Fibroblast of lung (primary cell): Measurements from ENCODE around the gene SPACA4. TPM values are rescaled to one million over a fixed set of nuclear protein-coding genes. Genes with fewer than 3 reads are reported as not detected.

Experiments
- DNase-seq, 2 donors: peaks; one replicate each; pipeline versions ENCODE4 v3.0.0 to v3.0.0-alpha.2; 2010; ENCODE audit warnings: low read depth in 2 of 2
- H2AFZ ChIP-seq: 2 replicates; pipeline ENCODE4 v1.5.1; 2012; ENCODE audit warnings: low read length, control low read depth, inconsistent platforms
- H3K27ac ChIP-seq: 2 replicates; pipeline ENCODE4 v1.5.1; 2011; ENCODE audit warnings: low read length, control low read depth; ENCODE audit not compliant: insufficient read depth
- H3K27me3 ChIP-seq: 2 replicates; pipeline ENCODE4 v1.5.1; 2011; ENCODE audit warnings: mild to moderate bottlenecking, low read length; ENCODE audit not compliant: control insufficient read depth, insufficient read depth
- H3K36me3 ChIP-seq: 2 replicates; pipeline ENCODE4 v1.5.1; 2011; ENCODE audit warnings: low read length; ENCODE audit not compliant: control insufficient read depth, insufficient read depth
- H3K4me1 ChIP-seq: 2 replicates; pipeline ENCODE4 v1.5.1; 2011; ENCODE audit warnings: low read length; ENCODE audit not compliant: control insufficient read depth, insufficient read depth; ENCODE audit errors: extremely low read depth
- H3K4me2 ChIP-seq: 2 replicates; pipeline ENCODE4 v1.5.1; 2011; ENCODE audit warnings: low read length, control low read depth; ENCODE audit not compliant: insufficient read depth; ENCODE audit errors: extremely low read depth
- H3K4me3 ChIP-seq, 4 experiments: fragments of 200-600 bp in 1 of 4; sonication (generic) in 1 of 4; replicated peaks in 1 of 4; 2 replicates each; pipeline ENCODE4 v1.5.1; 2011 to 2016; ENCODE audit warnings: low read length in 4 of 4, low read depth in 3 of 4, mild to moderate bottlenecking in 3 of 4, control low read depth in 2 of 4, inconsistent platforms in 1 of 4, mixed read lengths in 1 of 4; ENCODE audit not compliant: insufficient read depth in 1 of 4; ENCODE audit errors: control extremely low read depth in 1 of 4
- H3K79me2 ChIP-seq: 2 replicates; pipeline ENCODE4 v1.5.1; 2012; ENCODE audit warnings: mild to moderate bottlenecking, low read length, inconsistent platforms; ENCODE audit not compliant: control insufficient read depth, insufficient read depth
- H3K9ac ChIP-seq: 2 replicates; pipeline ENCODE4 v1.5.1; 2011; ENCODE audit warnings: mild to moderate bottlenecking, low read length, control low read depth; ENCODE audit not compliant: insufficient read depth
- H3K9me3 ChIP-seq: 2 replicates; pipeline ENCODE4 v1.5.1; 2012; ENCODE audit warnings: low read depth, low read length; ENCODE audit not compliant: control insufficient read depth, insufficient read depth
- H4K20me1 ChIP-seq: 2 replicates; pipeline ENCODE4 v1.5.1; 2011; ENCODE audit warnings: low read length; ENCODE audit not compliant: control insufficient read depth, insufficient read depth; ENCODE audit errors: extremely low read depth
- EZH2 ChIP-seq: IDR thresholded peaks from 2 replicates; pipeline ENCODE4 v1.5.1; 2012; ENCODE audit warnings: low read length, control low read depth, mild to moderate bottlenecking; ENCODE audit errors: missing control alignments
- polyA plus RNA-seq, 2 donors: library from polyadenylated mRNA; depleted of rRNA in 1 of 2; stranded (reverse) in 1 of 2; unstranded in 1 of 2; fragments of >200 nt; gene quantifications; 2 replicates each; pipeline ENCODE4 v1.2.1, GENCODE V29; 2011 to 2012; ENCODE audit warnings: missing spikeins in 1 of 2
- total RNA-seq: library from RNA; depleted of rRNA; stranded (reverse); fragments of >200 nt; gene quantifications from 2 replicates; pipeline ENCODE4 v1.2.1, GENCODE V29; 2014
- TF ChIP-seq, protein P1 (sequence below), 2 donors: IDR thresholded peaks in 1 of 2; conservative IDR thresholded peaks in 1 of 2; 1 replicate in 1 of 2; 2 replicates in 1 of 2; pipeline ENCODE4 v1.5.1; 2011 to 2012; ENCODE audit warnings: low read length in 2 of 2, control low read depth in 1 of 2, inconsistent platforms in 1 of 2, low read depth in 1 of 2, mild to moderate bottlenecking in 1 of 2

Gene SPACA4
- total and polyA plus RNA-seq, 2 donors (not counting 1 experiment from before 2014, with no cell fraction given): not detected

DNA sequence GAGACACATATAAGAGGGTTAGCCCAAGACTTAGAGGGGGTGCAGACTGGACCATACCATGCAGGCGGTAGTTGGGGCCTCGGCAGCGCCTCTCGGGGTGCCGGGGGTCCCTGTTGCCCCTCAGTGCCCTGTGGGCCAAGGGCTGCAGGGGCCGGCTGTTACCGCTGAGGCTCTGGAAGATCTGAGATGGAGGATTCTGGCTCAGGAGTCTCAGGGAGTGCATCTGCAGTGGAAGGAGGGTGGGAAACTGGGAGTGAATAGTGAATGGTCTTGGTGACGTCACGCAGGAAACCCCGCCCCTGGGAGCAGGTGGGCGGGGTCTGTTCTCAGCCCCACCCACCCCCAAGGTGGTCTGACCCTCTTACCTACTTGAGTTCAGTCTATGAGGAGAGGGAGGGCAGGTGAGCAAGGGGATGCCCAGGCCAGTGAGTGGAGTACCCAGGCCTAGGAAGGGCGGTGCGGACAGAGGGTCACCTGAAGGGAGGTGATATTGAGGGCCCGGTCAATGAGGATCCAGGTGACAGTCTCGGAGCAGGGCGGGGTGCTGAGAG, 32.4 kb downstream of the SPACA4 start:
- no peaks in the 10 kb centered on the region for H3K79me2 ChIP-seq
- no peaks in the 10 kb centered on the region for H3K27me3 ChIP-seq
- H4K20me1 ChIP-seq: no peaks in the 10 kb centered on the region
- no peak overlapping the region for H2AFZ ChIP-seq
- no peak overlapping the region for H3K4me2 ChIP-seq
- no peak overlapping the region for H3K27ac ChIP-seq
- no peak for DNase-seq
- H3K9me3 ChIP-seq: no peaks in the 10 kb centered on the region
- TF ChIP-seq, protein P1, sequence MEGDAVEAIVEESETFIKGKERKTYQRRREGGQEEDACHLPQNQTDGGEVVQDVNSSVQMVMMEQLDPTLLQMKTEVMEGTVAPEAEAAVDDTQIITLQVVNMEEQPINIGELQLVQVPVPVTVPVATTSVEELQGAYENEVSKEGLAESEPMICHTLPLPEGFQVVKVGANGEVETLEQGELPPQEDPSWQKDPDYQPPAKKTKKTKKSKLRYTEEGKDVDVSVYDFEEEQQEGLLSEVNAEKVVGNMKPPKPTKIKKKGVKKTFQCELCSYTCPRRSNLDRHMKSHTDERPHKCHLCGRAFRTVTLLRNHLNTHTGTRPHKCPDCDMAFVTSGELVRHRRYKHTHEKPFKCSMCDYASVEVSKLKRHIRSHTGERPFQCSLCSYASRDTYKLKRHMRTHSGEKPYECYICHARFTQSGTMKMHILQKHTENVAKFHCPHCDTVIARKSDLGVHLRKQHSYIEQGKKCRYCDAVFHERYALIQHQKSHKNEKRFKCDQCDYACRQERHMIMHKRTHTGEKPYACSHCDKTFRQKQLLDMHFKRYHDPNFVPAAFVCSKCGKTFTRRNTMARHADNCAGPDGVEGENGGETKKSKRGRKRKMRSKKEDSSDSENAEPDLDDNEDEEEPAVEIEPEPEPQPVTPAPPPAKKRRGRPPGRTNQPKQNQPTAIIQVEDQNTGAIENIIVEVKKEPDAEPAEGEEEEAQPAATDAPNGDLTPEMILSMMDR (conservative IDR thresholded peaks at IDR 0.05 in 1 of 2, IDR thresholded peaks at IDR 0.05 in 1 of 2; ENCODE audit: low read depth in 1 of 2, low read length in 2 of 2): no peak
- TF ChIP-seq EZH2: no peak
- no peaks in the 10 kb centered on the region for H3K36me3 ChIP-seq
- H3K9ac ChIP-seq: no peak overlapping the region
- peak overlapping the region in 1 of 4 experiments; percentile 81 for H3K4me3 ChIP-seq
- H3K4me1 ChIP-seq: peaks cover 24% of the 10 kb centered on the region

GRCh38 chr19:48639483-48640375, 33.2 kb downstream of the SPACA4 start:
- H4K20me1 ChIP-seq: no peaks in the 10 kb centered on the region
- H2AFZ ChIP-seq: peak overlapping the region; percentile 46
- peaks cover 18% of the 10 kb centered on the region for H3K4me1 ChIP-seq
- H3K4me2 ChIP-seq: no peak overlapping the region
- H3K79me2 ChIP-seq: no peaks in the 10 kb centered on the region
- H3K27me3 ChIP-seq: no peaks in the 10 kb centered on the region
- no peak for DNase-seq
- H3K4me3 ChIP-seq: no peak overlapping the region
- TF ChIP-seq, protein P1 (conservative IDR thresholded peaks at IDR 0.05 in 1 of 2, IDR thresholded peaks at IDR 0.05 in 1 of 2; ENCODE audit: low read depth in 1 of 2, low read length in 2 of 2): no peak
- no peak for TF ChIP-seq EZH2
- no peak overlapping the region for H3K9ac ChIP-seq
- no peaks in the 10 kb centered on the region for H3K9me3 ChIP-seq
- no peak overlapping the region for H3K27ac ChIP-seq
- no peaks in the 10 kb centered on the region for H3K36me3 ChIP-seq

DNA sequence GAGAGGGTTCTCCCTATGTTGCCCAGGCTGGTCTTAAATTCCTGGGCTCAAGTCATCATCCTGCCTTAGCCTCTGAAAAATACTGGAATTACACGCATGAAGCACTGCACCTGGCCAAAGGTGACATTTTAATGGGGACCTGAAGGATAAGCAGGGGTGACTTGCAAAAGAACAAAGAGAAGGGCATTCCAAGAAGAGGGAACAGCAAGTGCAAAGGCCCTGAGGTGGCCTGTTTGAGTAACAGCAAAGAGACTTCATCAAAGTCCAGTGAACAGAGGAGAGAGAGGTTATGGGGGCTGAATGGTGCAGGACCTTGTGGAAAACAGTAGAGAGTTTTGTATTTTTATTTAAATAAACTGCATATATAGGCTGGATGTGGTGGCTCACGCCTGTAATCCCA, 35.3 kb downstream of the SPACA4 start:
- TF ChIP-seq, protein P1 (conservative IDR thresholded peaks at IDR 0.05 in 1 of 2, IDR thresholded peaks at IDR 0.05 in 1 of 2; ENCODE audit: low read depth in 1 of 2, low read length in 2 of 2): no peak
- TF ChIP-seq EZH2: no peak
- Histone ChIP-seq H4K20me1 (no peaks in the 10 kb centered on the region), H3K4me3 (no peak overlapping the region), H3K27me3 (no peaks in the 10 kb centered on the region), H3K4me2 (no peak overlapping the region), H3K9me3 (no peaks in the 10 kb centered on the region), H3K9ac (no peak overlapping the region), H3K4me1 (peaks cover 11% of the 10 kb centered on the region), H3K27ac (no peak overlapping the region), H3K79me2 (no peaks in the 10 kb centered on the region), H2AFZ (no peak overlapping the region), H3K36me3 (no peaks in the 10 kb centered on the region)
- no peak for DNase-seq
